22Rv1 (cell line): Measurements from ENCODE around the gene GUK1.

ENCODE experiments used
- ZFX ChIP-seq: fragments of 450-650 bp; IDR thresholded peaks from 2 replicates; pipeline ENCODE4 v1.6.1; 2017; ENCODE audit warnings: antibody characterized with exemption, borderline replicate concordance
- TF ChIP-seq, protein P1 (sequence below): fragments of 450-650 bp; IDR thresholded peaks from 2 replicates; pipeline ENCODE4 v1.5.1; 2017; ENCODE audit warnings: mild to moderate bottlenecking

DNA sequence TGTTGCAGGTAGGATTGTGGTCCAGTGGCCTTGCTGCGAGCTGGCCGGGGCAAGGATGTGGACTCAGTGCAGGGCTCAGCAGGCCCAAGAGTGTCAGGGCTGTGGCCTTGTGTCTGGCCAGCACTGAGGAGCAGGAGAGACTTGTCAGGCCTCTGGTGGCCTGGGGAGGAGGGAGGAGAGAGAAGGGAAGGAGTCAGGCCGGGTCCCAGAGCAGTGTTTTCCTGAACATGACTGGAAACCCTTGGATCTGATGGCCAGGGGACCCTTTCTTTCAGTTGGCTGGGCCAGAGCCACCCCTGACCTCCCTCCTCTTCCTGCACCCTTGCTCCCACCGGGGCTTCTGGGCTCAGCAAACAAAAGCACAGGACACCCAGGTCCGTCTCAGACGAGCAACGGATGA, 30.6 kb downstream of the GUK1 start:
- TF ChIP-seq, protein P1, sequence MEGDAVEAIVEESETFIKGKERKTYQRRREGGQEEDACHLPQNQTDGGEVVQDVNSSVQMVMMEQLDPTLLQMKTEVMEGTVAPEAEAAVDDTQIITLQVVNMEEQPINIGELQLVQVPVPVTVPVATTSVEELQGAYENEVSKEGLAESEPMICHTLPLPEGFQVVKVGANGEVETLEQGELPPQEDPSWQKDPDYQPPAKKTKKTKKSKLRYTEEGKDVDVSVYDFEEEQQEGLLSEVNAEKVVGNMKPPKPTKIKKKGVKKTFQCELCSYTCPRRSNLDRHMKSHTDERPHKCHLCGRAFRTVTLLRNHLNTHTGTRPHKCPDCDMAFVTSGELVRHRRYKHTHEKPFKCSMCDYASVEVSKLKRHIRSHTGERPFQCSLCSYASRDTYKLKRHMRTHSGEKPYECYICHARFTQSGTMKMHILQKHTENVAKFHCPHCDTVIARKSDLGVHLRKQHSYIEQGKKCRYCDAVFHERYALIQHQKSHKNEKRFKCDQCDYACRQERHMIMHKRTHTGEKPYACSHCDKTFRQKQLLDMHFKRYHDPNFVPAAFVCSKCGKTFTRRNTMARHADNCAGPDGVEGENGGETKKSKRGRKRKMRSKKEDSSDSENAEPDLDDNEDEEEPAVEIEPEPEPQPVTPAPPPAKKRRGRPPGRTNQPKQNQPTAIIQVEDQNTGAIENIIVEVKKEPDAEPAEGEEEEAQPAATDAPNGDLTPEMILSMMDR, result no peak
- no peak for TF ChIP-seq ZFX
